GM12892 (cell line): ENCODE measurements around the gene EGFR.

Experiments used
- DNase-seq: peaks from one replicate; pipeline ENCODE4 v3.0.0; 2011; ENCODE audit not compliant: insufficient read length
- FAIRE-seq: peaks from 2 replicates; lab custom pipeline; 2011; peaks lifted over from hg19 to GRCh38; lab: Jason Lieb, UNC
- POLR2A ChIP-seq: IDR thresholded peaks from 2 replicates; pipeline ENCODE4 v1.6.1; 2011; ENCODE audit warnings: low read depth, low read length, control low read depth
- POLR2AphosphoS5 ChIP-seq: IDR thresholded peaks from 2 replicates; pipeline ENCODE4 v1.6.1; 2011; ENCODE audit warnings: low read depth, low read length, control low read depth
- TAF1 ChIP-seq: IDR thresholded peaks from 2 replicates; pipeline ENCODE4 v1.6.1; 2011; ENCODE audit warnings: low read depth, mild to moderate bottlenecking, control low read depth, low read length, borderline replicate concordance

Gene EGFR

GRCh38 chr7:55170335-55171069 is 151.7 kb downstream of the EGFR start:
- no peak for TF ChIP-seq TAF1
- no peak for TF ChIP-seq POLR2A
- no peak for TF ChIP-seq POLR2AphosphoS5
- FAIRE-seq, result no peak
- DNase-seq, result no peak

GRCh38 chr7:55171157-55171556 is 152.3 kb downstream of the EGFR start:
- DNase-seq (no peak), FAIRE-seq (no peak)
- TF ChIP-seq POLR2A, result no peak
- no peak for TF ChIP-seq POLR2AphosphoS5
- no peak for TF ChIP-seq TAF1

- FAIRE-seq, result no peak
- DNase-seq, result no peak
- TF ChIP-seq TAF1 (no peak), POLR2AphosphoS5 (no peak), POLR2A (no peak)
Observed at GRCh38 chr7:55172161-55172560, 153.3 kb downstream of the EGFR start.

- no peak for DNase-seq
- no peak for FAIRE-seq
- TF ChIP-seq POLR2AphosphoS5 (no peak), POLR2A (no peak), TAF1 (no peak)
Observed at GRCh38 chr7:55172881-55173609, 154.2 kb downstream of the EGFR start.

- FAIRE-seq (no peak), DNase-seq (no peak)
- TF ChIP-seq POLR2AphosphoS5, result no peak
- no peak for TF ChIP-seq TAF1
- TF ChIP-seq POLR2A, result no peak
Observed at GRCh38 chr7:55173671-55174070, 154.9 kb downstream of the EGFR start.

- TF ChIP-seq POLR2AphosphoS5 (no peak), TAF1 (no peak), POLR2A (no peak)
- DNase-seq (no peak), FAIRE-seq (no peak)
Observed at GRCh38 chr7:55174456-55174855, 155.6 kb downstream of the EGFR start.

- FAIRE-seq (no peak), DNase-seq (no peak)
- TF ChIP-seq POLR2AphosphoS5, result no peak
- TF ChIP-seq TAF1, result no peak
- no peak for TF ChIP-seq POLR2A
Observed at GRCh38 chr7:55174856-55175255, 156.0 kb downstream of the EGFR start.

GRCh38 chr7:55177068-55177530 is 158.3 kb downstream of the EGFR start:
- FAIRE-seq, result no peak
- no peak for TF ChIP-seq TAF1
- no peak for TF ChIP-seq POLR2A
- TF ChIP-seq POLR2AphosphoS5, result no peak
- no peak for DNase-seq

GRCh38 chr7:55177589-55178261 is 158.9 kb downstream of the EGFR start:
- no peak for FAIRE-seq
- TF ChIP-seq POLR2AphosphoS5, result no peak

GRCh38 chr7:55178292-55178862 is 159.6 kb downstream of the EGFR start:
- FAIRE-seq, result no peak

More at GRCh38 chr7:55177589-55178261, 158.9 kb downstream of the EGFR start:
- DNase-seq, result no peak

More at GRCh38 chr7:55178292-55178862, 159.6 kb downstream of the EGFR start:
- no peak for TF ChIP-seq TAF1
- no peak for TF ChIP-seq POLR2A
- TF ChIP-seq POLR2AphosphoS5, result no peak
- DNase-seq, result no peak
